CD4-positive, alpha-beta T cell treated with Interleukin-6 for 4 hours (primary cell): Measurements from ENCODE around the gene MIDN.
A peak's percentile ranks its signal among the peaks of the same experiment; 100 is the strongest.
"Not testable (repeated sequence)": the region's sequence is repeated elsewhere in the genome, so short reads cannot be mapped to it uniquely, and the experiment has no call there.

Experiments used
- DNase-seq: peaks from one replicate; pipeline ENCODE4 v3.0.0-alpha.2; 2020; ENCODE audit warnings: mixed read lengths

The MIDN gene

GRCh38 chr19:1246265-1247087, 1.9 kb upstream of the MIDN start:
- not testable (repeated sequence) for DNase-seq

- DNase-seq: no peak
Measured at GRCh38 chr19:1247748-1248138, 640 bp upstream of the MIDN start.

- peak; percentile 88 for DNase-seq
Measured at GRCh38 chr19:1248786-1249297, 459 bp downstream of the MIDN start.

- DNase-seq: peak; percentile 97
Measured at GRCh38 chr19:1249298-1249989, 1.1 kb downstream of the MIDN start.

GRCh38 chr19:1249990-1250436, 1.6 kb downstream of the MIDN start:
- DNase-seq: no peak

GRCh38 chr19:1250437-1251260, 2.3 kb downstream of the MIDN start:
- DNase-seq: peak; percentile 77

GRCh38 chr19:1251330-1252220, 3.2 kb downstream of the MIDN start:
- peak; percentile 84 for DNase-seq

- DNase-seq: peak; percentile 87
Measured at GRCh38 chr19:1252221-1252820, 3.9 kb downstream of the MIDN start.

- peak; percentile 92 for DNase-seq
Measured at GRCh38 chr19:1252821-1253513, 4.6 kb downstream of the MIDN start.

- DNase-seq: no peak
Measured at GRCh38 chr19:1253514-1254080, 5.2 kb downstream of the MIDN start.

- no peak for DNase-seq
Measured at GRCh38 chr19:1254081-1254527, 5.7 kb downstream of the MIDN start.

GRCh38 chr19:1254530-1255185, 6.3 kb downstream of the MIDN start:
- no peak for DNase-seq

GRCh38 chr19:1255186-1256161, 7.1 kb downstream of the MIDN start:
- no peak for DNase-seq

GRCh38 chr19:1256646-1257474, 8.5 kb downstream of the MIDN start:
- no peak for DNase-seq

- DNase-seq: no peak
Measured at GRCh38 chr19:1257475-1258162, 9.2 kb downstream of the MIDN start.

- DNase-seq: no peak
Measured at GRCh38 chr19:1258163-1258492, 9.7 kb downstream of the MIDN start.

- no peak for DNase-seq
Measured at GRCh38 chr19:1258707-1259205, 10.4 kb downstream of the MIDN start.
